GM21529 (cell line): ENCODE results near the gene CENPP.

Experiments
- ATAC-seq: cut with Tn5 transposase; IDR thresholded peaks from one replicate; pipeline ENCODE4 v1.9.1; 2021; ENCODE audit not compliant: unreplicated experiment

Gene CENPP

GRCh38 chr9:92650839-92651621, 325.3 kb downstream of the CENPP start:
- no peak for ATAC-seq

- no peak for ATAC-seq
Measured at GRCh38 chr9:92652461-92652860, 326.7 kb downstream of the CENPP start.

- ATAC-seq = no peak
Measured at GRCh38 chr9:92654481-92655301, 328.9 kb downstream of the CENPP start.

- no peak for ATAC-seq
Measured at GRCh38 chr9:92655366-92655765, 329.6 kb downstream of the CENPP start.

GRCh38 chr9:92655896-92656536, 330.3 kb downstream of the CENPP start:
- no peak for ATAC-seq

- ATAC-seq = no peak
Measured at GRCh38 chr9:92656537-92656925, 330.8 kb downstream of the CENPP start.

- ATAC-seq = no peak
Measured at GRCh38 chr9:92657296-92658094, 331.7 kb downstream of the CENPP start.

GRCh38 chr9:92658176-92658575, 332.4 kb downstream of the CENPP start:
- no peak for ATAC-seq

GRCh38 chr9:92658611-92659010, 332.9 kb downstream of the CENPP start:
- no peak for ATAC-seq

- no peak for ATAC-seq
Measured at GRCh38 chr9:92659601-92660000, 333.8 kb downstream of the CENPP start.

GRCh38 chr9:92660266-92660665, 334.5 kb downstream of the CENPP start:
- no peak for ATAC-seq

- no peak for ATAC-seq
Measured at GRCh38 chr9:92661127-92661526, 335.4 kb downstream of the CENPP start.

GRCh38 chr9:92661743-92662142, 336.0 kb downstream of the CENPP start:
- no peak for ATAC-seq

GRCh38 chr9:92663126-92663525, 337.4 kb downstream of the CENPP start:
- no peak for ATAC-seq

GRCh38 chr9:92663951-92664350, 338.2 kb downstream of the CENPP start:
- no peak for ATAC-seq

- no peak for ATAC-seq
Measured at GRCh38 chr9:92664394-92665152, 338.8 kb downstream of the CENPP start.

GRCh38 chr9:92665836-92666235, 340.1 kb downstream of the CENPP start:
- ATAC-seq = no peak

- no peak for ATAC-seq
Measured at GRCh38 chr9:92666236-92666635, 340.5 kb downstream of the CENPP start.

- ATAC-seq = no peak
Measured at GRCh38 chr9:92666912-92667532, 341.3 kb downstream of the CENPP start.
